ENCODE measurements around the gene SNAP29. TPM values are rescaled to one million over a fixed set of nuclear protein-coding genes. Genes with fewer than 3 reads are reported as not detected.

Gene SNAP29
- total and polyA plus RNA-seq, 12 donors = 9.9 to 43.6 (median 26.1) TPM

DNA sequence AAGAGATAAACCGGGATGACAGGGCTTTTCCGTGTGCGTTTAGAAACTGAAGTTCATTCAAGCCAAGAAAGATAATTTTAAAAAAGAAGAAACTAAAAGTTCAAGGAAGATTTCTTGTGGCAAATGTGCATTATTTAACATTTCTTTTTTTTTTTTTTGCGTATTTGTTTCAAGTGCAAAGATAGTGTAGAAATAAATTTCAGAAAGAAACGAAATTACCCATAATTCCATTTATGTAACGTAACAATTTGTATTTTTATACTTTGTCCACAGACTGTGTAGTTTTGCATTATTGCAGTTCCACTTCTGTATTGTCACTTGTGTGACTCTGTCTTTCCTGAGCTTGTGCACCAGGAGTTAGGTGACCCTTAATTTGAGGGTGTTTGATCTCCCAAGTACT, 24.0 kb downstream of the SNAP29 start:
- Histone ChIP-seq H3K36me3 (peaks cover 0 to 90% (median 36%) of the 10 kb centered on the region in 9 donors), H3K27me3 (no peaks in the 10 kb centered on the region), H3K4me3 (no peak overlapping the region), H3K4me1 (peaks cover 0 to 19% (median 11%) of the 10 kb centered on the region in 9 donors), H3K27ac (no peak overlapping the region), H3K9me3 (no peaks in the 10 kb centered on the region)
- intact Hi-C loops (cut with DNase I) = loop anchor here in 3 of 10 donors (10.0 kb wide), 2 partner anchors 102 to 122 kb away; partner anchors contain the start of genes THAP7 (in 2 of the 3) and LZTR1 (in 1 of the 3)
- DNase-seq (no peak), ATAC-seq (no peak)
- WGBS, 2 donors = 86 to 90% methylated on average over 6 of the region's 6 CpGs
- no peak for TF ChIP-seq CTCF (IDR thresholded peaks at IDR 0.05)

GRCh38 chr22:20884454-20884853, 25.6 kb downstream of the SNAP29 start:
- 66 to 70% methylated on average over 4 of the region's 4 CpGs for WGBS, 2 donors
- ATAC-seq = no peak

DNA sequence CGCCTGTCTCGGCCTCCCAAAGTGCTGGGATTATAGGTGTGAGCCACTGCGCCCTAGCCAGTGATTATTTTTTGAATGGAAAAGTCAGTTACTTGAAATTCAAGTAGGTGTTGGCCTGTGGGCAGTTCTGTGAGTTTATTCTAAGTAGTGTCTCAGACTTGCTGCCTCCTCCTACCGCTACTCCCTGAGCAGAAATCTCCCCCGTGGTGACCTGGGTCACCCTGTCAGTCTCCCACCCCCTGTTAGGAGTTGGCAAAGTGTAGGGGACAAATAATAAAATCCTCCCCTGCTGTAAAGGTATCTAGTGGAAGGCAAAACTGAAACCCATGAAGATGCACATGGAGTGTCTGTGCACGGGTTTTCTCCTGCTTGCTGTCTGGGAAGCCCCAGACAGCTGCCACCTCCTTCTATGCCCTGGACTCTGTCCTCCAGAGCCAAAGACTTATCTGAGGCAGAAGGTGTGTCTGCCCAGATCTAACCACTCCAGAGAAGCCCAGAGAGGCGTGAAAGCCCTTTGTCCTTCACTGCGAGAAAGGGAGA, 26.3 kb downstream of the SNAP29 start:
- Histone ChIP-seq H3K4me1 (peaks cover 0 to 19% (median 12%) of the 10 kb centered on the region in 9 donors), H3K27me3 (no peaks in the 10 kb centered on the region), H3K27ac (peak overlapping the region in 9 of 10 donors; percentile 7 to 85 (median 67)), H3K4me3 (no peak overlapping the region), H3K9me3 (no peaks in the 10 kb centered on the region), H3K36me3 (peaks cover 0 to 98% (median 42%) of the 10 kb centered on the region in 9 donors)
- intact Hi-C loops (cut with DNase I) = loop anchor here in 5 of 10 donors (1.0 to 10.0 kb wide), 5 partner anchors 32 to 120 kb away; partner anchors contain the start of genes LZTR1 (in 2 of the 5), THAP7 (in 2 of the 5) and CRKL (in 1 of the 5)
- no peak for TF ChIP-seq CTCF (IDR thresholded peaks at IDR 0.05)
- DNase-seq (no peak), ATAC-seq (peak in 3 of 8 donors; percentile 12 to 40 (median 31))
- 64 to 66% methylated on average over 8 of the region's 8 CpGs for WGBS, 2 donors

More at GRCh38 chr22:20884454-20884853, 25.6 kb downstream of the SNAP29 start:
- no peak for DNase-seq
- Histone ChIP-seq H3K9me3 (no peaks in the 10 kb centered on the region), H3K36me3 (peaks cover 0 to 93% (median 38%) of the 10 kb centered on the region in 9 donors), H3K27ac (peak overlapping the region in 1 of 10 donors; percentile 70), H3K27me3 (no peaks in the 10 kb centered on the region), H3K4me3 (no peak overlapping the region), H3K4me1 (peaks cover 0 to 19% (median 12%) of the 10 kb centered on the region in 9 donors)
- intact Hi-C loops (cut with DNase I) = loop anchor here in 3 of 10 donors (10.0 kb wide), 2 partner anchors 100 to 120 kb away; partner anchors contain the start of genes THAP7 (in 2 of the 3) and LZTR1 (in 1 of the 3)
- no peak for TF ChIP-seq CTCF (IDR thresholded peaks at IDR 0.05)

GRCh38 chr22:20885557-20886323, 26.9 kb downstream of the SNAP29 start:
- peak; percentile 67 to 85 (median 81) for TF ChIP-seq CTCF (IDR thresholded peaks at IDR 0.05)
- DNase-seq (peak; percentile 77 to 81), ATAC-seq (peak; percentile 91 to 96 (median 95))
- Histone ChIP-seq H3K9me3 (no peaks in the 10 kb centered on the region), H3K27ac (peak overlapping the region in 9 of 10 donors; percentile 7 to 85 (median 67)), H3K4me3 (no peak overlapping the region), H3K4me1 (peaks cover 0 to 19% (median 12%) of the 10 kb centered on the region in 9 donors), H3K27me3 (no peaks in the 10 kb centered on the region), H3K36me3 (peaks cover 0 to 95% (median 42%) of the 10 kb centered on the region in 9 donors)
- intact Hi-C loops (cut with DNase I) = loop anchor here in 5 of 10 donors (1.0 to 10.0 kb wide), 5 partner anchors 32 to 119 kb away; partner anchors contain the start of genes LZTR1 (in 2 of the 5), THAP7 (in 2 of the 5) and CRKL (in 1 of the 5)
- WGBS, 2 donors = 28 to 30% methylated on average over 10 of the region's 10 CpGs

Data from heart right ventricle (tissue), 16 donors.